OCI-LY1 (cell line): Measurements from ENCODE around the gene ANKRD30BL.
"Not testable (repeated sequence)": the region's sequence is repeated elsewhere in the genome, so short reads cannot be mapped to it uniquely, and the experiment has no call there.

ENCODE experiments used
- CTCF ChIP-seq: fragments of 200-600 bp; sonication (generic), shearing (Covaris generic); IDR thresholded peaks from 2 replicates; pipeline ENCODE4 v1.5.1; 2017; ENCODE audit warnings: mild to moderate bottlenecking, antibody characterized with exemption, low read length, moderate library complexity, mixed read lengths
- EZH2 ChIP-seq: fragments of 200-600 bp; sonication (generic), shearing (Covaris generic); IDR thresholded peaks from 2 replicates; pipeline ENCODE4 v1.8.0; 2017; ENCODE audit warnings: borderline replicate concordance, mixed run types, mild to moderate bottlenecking, antibody characterized with exemption, low read length, moderate library complexity, mixed read lengths

GRCh38 chr2:132146774-132147173 lies 15.0 kb downstream of the ANKRD30BL start:
- peak; percentile 52 for TF ChIP-seq CTCF
- not testable (repeated sequence) for TF ChIP-seq EZH2
